Stomach (tissue), 4 donors: ENCODE data around the gene PARD3.
"Not testable (repeated sequence)": the region's sequence is repeated elsewhere in the genome, so short reads cannot be mapped to it uniquely, and the experiment has no call there.

Experiments used
- EP300 ChIP-seq: sonication (generic); formaldehyde crosslinking; IDR thresholded peaks from one replicate; pipeline ENCODE4 v1.6.1; 2017; ENCODE audit warnings: antibody characterized with exemption
- POLR2A ChIP-seq, 4 donors: fragments of 450-650 bp; IDR thresholded peaks; one replicate each; pipeline ENCODE4 v1.6.1; 2016; ENCODE audit warnings: antibody characterized with exemption in 4 of 4, control low read depth in 2 of 4, mild to moderate bottlenecking in 1 of 4, moderate library complexity in 1 of 4
- POLR2AphosphoS5 ChIP-seq, 3 donors: sonication (generic); formaldehyde crosslinking; IDR thresholded peaks; one replicate each; pipeline ENCODE4 v1.6.1; 2016; ENCODE audit warnings: antibody characterized with exemption in 3 of 3
- TF ChIP-seq, protein P1 (sequence below), 7 experiments: fragments of 450-650 bp in 4 of 7; fragments of 200-600 bp in 3 of 7; sonication (generic) in 3 of 7; IDR thresholded peaks; one replicate each; pipeline ENCODE4 v1.5.1; 2016 to 2019; ENCODE audit warnings: antibody characterized with exemption in 7 of 7, control low read depth in 2 of 7, mild to moderate bottlenecking in 1 of 7

DNA sequence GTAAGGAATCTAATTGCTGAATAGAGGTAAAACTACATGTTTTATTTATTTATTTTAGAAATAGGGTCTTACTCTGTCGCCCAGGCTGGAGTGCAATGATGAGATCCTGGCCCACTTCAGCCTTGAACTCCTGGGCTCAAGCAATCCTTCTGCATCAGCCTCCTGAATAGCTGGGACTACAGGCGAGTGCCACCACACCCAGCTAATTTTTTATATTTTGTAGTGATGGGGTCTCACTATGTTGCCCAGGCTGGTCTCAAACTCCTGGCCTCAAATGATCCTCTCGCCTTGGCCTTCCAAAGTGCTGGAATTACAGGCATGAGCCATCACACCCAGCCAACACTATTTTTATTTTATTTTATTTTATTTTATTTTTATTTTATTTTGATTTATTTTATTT is 170.3 kb downstream of the PARD3 start:
- TF ChIP-seq, protein P1, sequence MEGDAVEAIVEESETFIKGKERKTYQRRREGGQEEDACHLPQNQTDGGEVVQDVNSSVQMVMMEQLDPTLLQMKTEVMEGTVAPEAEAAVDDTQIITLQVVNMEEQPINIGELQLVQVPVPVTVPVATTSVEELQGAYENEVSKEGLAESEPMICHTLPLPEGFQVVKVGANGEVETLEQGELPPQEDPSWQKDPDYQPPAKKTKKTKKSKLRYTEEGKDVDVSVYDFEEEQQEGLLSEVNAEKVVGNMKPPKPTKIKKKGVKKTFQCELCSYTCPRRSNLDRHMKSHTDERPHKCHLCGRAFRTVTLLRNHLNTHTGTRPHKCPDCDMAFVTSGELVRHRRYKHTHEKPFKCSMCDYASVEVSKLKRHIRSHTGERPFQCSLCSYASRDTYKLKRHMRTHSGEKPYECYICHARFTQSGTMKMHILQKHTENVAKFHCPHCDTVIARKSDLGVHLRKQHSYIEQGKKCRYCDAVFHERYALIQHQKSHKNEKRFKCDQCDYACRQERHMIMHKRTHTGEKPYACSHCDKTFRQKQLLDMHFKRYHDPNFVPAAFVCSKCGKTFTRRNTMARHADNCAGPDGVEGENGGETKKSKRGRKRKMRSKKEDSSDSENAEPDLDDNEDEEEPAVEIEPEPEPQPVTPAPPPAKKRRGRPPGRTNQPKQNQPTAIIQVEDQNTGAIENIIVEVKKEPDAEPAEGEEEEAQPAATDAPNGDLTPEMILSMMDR (IDR thresholded peaks at IDR 0.05), result not testable (repeated sequence)
- not testable (repeated sequence) for TF ChIP-seq POLR2A (IDR thresholded peaks at IDR 0.05); POLR2AphosphoS5 (IDR thresholded peaks at IDR 0.05); EP300
